Measurements from ENCODE around the gene CARNS1.

Gene CARNS1

DNA sequence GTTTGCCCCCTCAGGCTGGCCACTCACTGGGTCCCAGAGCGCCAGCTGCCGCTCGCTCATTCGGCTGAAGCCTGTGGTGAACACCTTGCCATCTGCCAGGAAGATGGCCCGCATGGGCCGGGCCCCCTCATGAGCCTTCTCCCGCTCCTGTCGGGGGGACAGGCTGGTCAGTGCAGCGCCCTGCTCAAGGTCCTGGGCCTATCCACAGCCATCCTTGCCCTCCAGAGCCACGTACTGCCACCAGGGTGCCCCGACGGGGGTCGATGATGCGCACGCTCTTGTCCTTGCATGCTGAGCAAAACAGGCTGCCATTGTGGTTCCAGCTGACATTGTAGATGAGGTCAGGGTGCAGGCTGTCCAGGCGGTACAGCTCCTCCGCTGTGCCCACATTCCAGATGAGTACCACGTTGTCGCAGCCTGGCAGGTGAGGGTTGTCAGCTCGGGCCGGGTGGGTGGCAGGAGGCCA lies 25.7 kb downstream of the CARNS1 start:
- DNase-seq (ENCODE audit: low read depth in 2 of 2): no peak

DNA sequence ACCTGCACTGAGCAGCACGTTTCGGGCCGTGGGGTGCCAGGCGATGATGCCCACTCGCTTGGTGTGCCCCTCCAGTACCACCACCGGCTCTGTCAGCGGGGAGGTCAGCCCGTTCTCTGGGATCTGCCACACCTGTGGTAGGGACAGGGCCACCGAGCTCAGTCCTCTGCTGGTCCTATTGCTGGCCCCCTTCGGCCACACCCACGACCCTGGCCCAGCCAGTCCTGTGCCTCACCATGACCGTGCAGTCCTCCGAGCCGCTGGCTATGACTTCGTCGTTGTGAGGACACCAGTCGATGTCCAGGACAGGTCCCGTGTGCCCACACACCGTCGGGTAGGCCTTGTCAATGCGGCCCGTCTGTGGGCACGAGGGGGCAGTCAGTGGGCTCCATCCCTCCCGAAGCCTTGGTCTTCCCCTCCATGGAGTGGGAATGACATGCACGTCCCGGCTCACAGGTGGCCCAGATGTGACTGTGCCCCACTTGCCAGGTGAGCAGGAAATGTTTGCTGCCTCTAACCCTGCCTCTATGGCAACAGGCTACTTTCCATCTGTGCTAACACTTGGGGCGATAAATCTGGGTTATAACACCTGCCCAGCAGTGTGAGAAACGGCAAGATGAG lies 26.4 kb downstream of the CARNS1 start:
- DNase-seq (ENCODE audit: low read depth in 2 of 2): no peak

- DNase-seq (ENCODE audit: low read depth in 2 of 2): no peak
Measured at GRCh38 chr11:67442504-67443404, 27.3 kb downstream of the CARNS1 start.

GRCh38 chr11:67445515-67445914 lies 30.0 kb downstream of the CARNS1 start:
- no peak for DNase-seq (ENCODE audit: low read depth in 2 of 2)

GRCh38 chr11:67448220-67448609 lies 32.7 kb downstream of the CARNS1 start:
- no peak for DNase-seq (ENCODE audit: low read depth in 2 of 2)

DNA sequence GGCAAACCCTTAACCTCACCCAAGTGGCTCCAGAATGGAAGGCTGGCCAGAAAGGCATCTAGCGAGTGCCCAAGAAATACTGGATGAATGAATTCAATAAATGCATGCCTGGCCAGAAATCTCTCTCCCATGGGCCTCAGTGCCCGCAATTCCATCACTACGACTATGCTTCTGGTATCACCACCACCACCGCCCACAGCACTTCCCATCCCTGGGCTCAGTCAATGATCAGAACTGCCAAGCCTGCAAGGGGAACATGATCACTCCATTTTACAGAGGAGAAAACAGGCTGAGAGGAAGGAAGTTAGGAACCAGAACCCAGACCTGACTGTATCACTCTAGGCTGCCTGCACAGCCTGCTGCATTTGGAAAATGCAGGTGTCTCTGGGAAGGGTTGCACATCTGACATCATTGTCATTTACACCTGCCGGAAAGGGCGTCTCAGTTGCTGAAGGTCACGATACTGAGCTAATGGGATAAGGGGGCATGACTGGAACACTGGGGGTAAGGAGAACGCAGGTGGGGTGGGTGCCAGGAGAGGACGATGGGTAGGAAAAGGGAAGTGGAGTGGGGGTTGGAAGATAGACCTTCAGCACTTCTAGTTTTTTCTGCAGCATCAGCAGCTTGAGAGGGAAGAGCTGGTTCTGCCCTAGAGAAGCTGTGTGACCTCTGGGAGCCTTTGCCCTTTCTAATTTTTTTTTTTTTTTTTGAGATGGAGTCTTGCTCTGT lies 33.8 kb downstream of the CARNS1 start:
- DNase-seq (ENCODE audit: low read depth in 2 of 2): no peak

GRCh38 chr11:67450796-67451657 lies 35.5 kb downstream of the CARNS1 start:
- DNase-seq (ENCODE audit: low read depth in 2 of 2): no peak

DNA sequence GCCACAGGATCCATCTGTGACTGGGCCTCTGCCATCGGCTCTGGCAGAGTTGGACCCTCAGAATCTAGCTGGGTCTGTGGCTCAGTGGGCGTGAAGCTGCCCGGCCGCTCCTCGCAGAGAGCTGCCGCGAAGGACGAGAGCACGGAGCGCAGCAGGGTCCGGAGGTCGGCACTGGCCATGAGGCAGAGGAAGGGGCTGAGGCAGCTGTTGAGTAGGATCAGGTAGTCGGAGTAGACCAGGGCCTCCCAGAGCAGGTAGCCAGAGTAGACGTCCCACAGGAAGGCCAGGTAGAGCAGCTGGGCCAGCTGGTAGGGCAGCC lies 36.1 kb downstream of the CARNS1 start:
- DNase-seq (ENCODE audit: low read depth in 2 of 2): no peak

DNA sequence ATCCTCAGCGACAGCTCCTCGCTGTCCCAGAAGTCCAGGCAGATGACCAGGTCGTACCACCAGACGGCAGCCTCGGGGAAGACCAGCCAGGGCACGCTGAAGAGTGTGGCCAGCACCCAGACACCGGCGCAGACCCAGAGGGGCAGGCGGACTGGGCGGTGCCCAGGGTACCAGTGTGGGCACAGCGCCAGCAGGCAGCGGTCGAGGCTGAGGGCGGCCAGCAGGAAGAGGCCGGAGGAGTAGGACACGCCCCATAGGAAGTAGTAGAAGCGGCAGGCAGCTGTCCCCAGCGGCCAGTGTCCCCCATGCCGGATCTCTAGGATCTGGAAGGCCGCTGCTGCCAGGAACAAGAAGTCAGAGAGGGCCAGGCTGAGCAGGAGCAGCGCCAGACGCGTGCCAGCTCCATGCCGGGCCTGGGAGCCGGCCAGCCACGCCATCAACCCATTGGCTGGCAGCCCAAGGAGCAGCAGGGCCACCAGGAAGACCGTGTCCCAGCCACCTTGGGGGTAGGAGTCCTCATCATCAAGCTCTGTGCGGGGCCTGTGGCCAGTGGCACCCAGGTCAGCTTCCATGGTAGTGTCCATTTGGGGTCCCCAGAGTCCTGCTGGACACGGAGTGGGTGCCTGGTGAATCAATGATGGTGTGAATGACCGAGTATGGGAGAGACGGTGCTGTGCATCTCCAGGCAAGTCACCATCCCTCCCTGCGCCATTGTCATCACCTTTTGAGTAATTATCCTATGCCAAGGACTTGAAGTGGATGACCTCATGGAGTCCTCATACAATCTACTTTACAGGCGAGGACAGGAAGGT lies 36.9 kb downstream of the CARNS1 start, which contains the start of gene GPR152:
Gene GPR152 (minus strand): TSS at position 589 of the 812 bp plus-strand sequence. CDS start 5 bp downstream, at position 584.
- DNase-seq (ENCODE audit: low read depth in 2 of 2): no peak

DNA sequence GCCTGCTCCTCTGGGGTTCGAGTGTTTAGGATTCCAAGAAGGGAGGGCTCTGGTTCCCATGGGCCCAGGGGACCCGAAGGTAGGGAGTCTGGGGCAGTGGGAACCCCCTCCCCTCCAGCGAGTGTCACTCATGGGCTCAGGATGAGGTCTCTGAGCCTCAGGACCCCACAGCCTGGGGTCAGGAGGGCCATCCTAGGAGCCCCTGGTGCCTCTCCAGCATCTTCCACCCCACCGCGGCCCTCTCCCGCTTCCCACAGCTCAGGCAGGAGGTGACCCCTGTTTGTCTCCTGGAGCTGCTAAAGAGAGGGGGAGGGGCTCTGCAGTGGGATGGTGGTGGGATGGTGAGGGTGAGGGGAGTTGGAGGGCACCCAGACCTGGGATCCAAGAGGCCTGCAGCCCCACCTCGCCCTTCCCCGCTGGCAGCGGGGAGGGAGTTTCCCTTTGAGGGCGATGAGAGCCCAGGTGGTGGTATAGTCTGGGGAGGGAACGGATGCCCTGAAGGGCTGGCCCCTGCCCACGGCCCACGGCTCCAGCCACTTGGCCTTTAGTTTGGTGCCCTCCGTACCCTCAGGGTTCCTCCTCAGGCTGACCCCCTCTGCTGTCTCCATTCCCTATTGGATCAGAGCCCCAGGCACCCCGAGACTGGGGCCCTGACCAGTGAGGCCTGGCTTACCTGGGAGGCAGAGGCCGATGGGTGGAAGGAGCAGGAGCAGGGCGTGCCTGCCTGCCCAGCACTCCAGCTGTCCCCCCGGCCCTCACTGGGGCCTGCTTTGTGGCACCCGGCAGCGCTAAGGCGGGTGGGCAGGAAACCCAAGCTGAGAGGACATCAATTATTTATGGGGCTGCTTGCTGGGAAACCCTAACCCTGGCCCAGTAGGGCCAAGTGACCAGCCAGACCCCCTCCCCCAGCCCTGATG lies 38.6 kb downstream of the CARNS1 start:
- DNase-seq (ENCODE audit: low read depth in 2 of 2): no peak

DNA sequence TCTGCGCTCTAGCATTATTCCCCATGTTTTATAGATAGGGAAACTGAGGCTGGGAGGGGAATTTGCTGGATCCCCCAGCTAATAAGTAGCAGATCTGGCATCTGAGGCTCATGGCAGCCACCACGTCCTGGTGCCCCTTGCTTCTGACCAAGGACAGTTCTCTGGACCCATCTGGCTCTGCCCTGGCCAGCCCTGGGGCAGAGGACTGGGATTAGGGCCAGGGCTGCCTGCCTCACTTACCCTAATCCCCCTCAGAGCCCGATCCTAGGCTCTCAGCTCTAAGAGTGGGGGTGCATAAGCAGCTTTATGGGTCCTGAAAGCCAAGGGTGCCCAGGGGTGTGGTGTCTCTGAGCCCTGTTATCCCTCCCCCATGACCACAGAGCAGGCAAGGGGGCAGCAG lies 39.6 kb downstream of the CARNS1 start, which contains the start of gene CABP4:
Gene CABP4 (plus strand): TSS at position 301 of the 400 bp plus-strand sequence. CDS start 70 bp downstream, at position 371.
- DNase-seq (ENCODE audit: low read depth in 2 of 2): no peak

DNA sequence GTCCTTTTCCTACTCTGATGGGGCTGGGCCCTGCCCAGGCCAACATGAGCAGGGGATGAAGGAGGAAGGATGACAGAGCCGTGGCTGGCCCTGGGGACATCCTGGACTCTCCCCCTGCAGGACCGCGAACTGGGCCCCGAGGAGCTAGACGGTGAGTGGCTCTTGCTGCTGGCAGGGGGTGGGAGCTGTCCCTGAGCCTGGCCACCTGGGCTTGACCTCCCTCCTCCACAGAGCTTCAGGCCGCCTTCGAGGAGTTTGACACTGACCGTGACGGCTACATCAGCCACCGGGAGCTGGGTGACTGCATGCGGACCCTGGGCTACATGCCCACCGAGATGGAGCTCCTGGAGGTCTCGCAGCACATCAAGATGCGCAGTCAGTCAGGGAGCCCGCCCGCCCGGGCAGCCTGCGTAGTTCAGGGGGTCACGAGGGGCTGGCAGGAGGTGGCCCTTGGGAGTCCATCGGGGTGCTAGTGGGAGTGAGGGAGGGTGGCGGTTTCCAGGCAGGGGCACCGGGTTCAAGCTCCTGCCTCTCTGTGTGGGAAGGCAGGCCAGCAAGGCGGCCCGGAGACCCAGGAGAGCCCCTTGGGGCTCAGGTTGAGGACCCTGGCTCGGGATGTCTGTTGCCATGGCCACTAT lies 40.7 kb downstream of the CARNS1 start:
- no peak for DNase-seq (ENCODE audit: low read depth in 2 of 2)

DNA sequence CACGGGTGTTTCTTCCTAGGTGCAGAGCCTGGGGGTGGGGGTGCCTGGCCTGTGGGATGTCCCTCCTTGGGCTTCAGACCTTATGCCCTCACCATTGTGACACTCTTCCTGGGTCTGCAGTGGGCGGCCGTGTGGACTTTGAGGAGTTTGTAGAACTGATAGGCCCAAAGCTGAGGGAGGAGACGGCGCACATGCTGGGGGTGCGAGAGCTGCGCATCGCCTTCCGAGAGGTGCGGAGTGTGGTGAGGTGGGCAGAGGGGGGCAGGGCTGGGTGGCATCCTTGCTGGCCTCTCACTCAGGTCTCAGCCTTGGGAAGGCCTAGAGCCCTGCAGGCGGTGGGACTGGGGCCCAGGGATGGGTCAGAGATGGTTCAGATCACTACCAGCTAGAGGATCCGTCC lies 42.0 kb downstream of the CARNS1 start:
- DNase-seq (ENCODE audit: low read depth in 2 of 2): no peak

- no peak for DNase-seq (ENCODE audit: low read depth in 2 of 2)
Measured at GRCh38 chr11:67458266-67458665, 42.8 kb downstream of the CARNS1 start.

DNA sequence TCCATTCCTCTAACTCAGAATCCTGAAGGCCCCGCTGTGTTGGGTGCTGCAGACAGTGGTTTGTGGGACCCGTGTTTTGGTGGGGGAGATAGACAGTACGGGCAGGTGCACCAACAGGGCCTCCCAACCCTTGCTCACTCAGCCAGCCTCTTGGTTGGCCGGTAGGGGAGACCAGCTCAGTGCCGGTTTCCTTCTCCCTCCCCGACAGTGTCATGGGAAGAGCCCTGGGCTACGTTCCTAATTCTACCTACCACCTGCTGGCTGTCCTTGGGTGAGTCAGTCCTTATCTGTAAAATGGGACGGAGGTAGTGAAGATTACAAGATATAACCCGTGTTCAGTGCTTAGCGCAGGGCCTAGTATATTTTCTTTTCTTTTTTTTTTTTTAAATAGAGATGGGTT lies 47.7 kb downstream of the CARNS1 start:
- no peak for DNase-seq (ENCODE audit: low read depth in 2 of 2)

DNA sequence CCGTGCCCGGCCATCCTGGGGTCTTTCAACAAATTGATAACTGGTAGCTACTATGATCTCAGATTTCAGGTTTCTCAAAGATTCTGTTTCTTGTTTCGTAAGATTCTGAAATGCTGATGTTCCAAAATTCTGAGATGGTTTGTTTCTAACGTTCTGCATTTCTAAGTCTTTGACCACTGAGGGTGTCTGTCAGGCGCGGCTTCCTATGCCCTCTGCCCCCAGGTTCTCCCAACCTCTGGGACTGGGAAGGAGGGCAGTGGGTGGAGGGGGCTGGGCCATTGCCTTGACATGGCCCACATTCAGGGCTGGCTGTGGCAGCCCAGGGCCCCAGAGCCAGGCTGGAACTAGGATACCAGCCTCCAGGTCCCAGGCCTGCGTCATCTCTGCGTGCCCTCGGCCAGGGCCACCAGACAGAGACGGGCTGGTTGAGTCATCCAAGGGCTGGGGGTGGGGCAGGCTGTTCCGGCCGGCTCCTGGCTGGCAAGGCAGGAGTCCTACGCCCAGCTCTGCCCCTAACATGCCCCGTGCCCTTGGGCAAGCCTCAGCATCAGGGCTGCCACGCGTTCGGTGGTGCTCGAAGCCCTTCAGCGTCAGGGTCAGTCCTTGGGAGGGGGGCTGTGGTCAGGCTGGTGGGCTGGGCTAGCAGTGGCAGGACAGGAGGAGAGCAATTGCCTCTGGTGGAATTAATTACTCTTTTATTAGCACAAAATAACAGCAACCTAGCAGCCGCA lies 48.4 kb downstream of the CARNS1 start:
- no peak for DNase-seq (ENCODE audit: low read depth in 2 of 2)

GRCh38 chr11:67464411-67465188 lies 49.1 kb downstream of the CARNS1 start:
- peak; percentile 86 to 89 for DNase-seq (ENCODE audit: low read depth in 2 of 2)

DNA sequence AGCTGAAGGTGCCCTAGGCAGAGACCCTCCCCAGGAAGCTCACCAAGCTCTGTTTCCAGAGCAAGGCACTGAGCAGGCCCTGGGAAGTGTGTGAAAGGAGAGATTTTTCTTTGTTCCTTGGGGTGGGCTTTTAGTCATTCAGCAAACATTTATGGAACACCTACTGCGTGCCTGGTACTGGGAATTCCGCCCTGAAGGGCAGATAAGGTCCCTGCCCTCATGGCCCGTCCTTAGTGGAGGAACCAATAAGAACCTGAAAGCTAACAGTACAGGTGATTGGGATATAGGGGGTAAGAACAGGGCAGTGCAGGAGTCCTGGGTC lies 49.7 kb downstream of the CARNS1 start:
- DNase-seq (ENCODE audit: low read depth in 2 of 2): no peak

Measured in activated CD4-positive, alpha-beta T cell treated with anti-CD3 and anti-CD28 coated beads for 24 hours (primary cell).